H9 (cell line): ENCODE results near the gene FAM83E. TPM values are rescaled to one million over a fixed set of nuclear protein-coding genes. Genes with fewer than 3 reads are reported as not detected.
A peak's percentile ranks its signal among the peaks of the same experiment; 100 is the strongest.

Experiments
- DNase-seq: peaks from one replicate; pipeline ENCODE4 v3.0.0-alpha.2; 2017
- H2AFZ ChIP-seq: one replicate; pipeline ENCODE4 v1.6.1; 2013; ENCODE audit warnings: mild to moderate bottlenecking, low read length, control low read depth, moderate library complexity
- H2AK5ac ChIP-seq: 2 replicates; pipeline ENCODE4 v1.6.1; 2013; ENCODE audit warnings: low read length, control low read depth, mixed read lengths; ENCODE audit not compliant: insufficient read length
- H2BK120ac ChIP-seq: one replicate; pipeline ENCODE4 v1.6.1; 2013; ENCODE audit warnings: low read depth, mild to moderate bottlenecking, low read length, control low read depth, inconsistent platforms; ENCODE audit not compliant: poor library complexity, severe bottlenecking
- H2BK12ac ChIP-seq: 2 replicates; pipeline ENCODE4 v1.6.1; 2013; ENCODE audit warnings: low read length, control low read depth, mixed read lengths, low read depth; ENCODE audit not compliant: insufficient read length
- H2BK15ac ChIP-seq: 2 replicates; pipeline ENCODE4 v1.6.1; 2013; ENCODE audit warnings: low read depth, low read length, control low read depth
- H2BK20ac ChIP-seq: one replicate; pipeline ENCODE4 v1.6.1; 2013; ENCODE audit warnings: low read depth, mild to moderate bottlenecking, low read length, control low read depth, inconsistent platforms; ENCODE audit not compliant: poor library complexity, severe bottlenecking
- H2BK5ac ChIP-seq: 2 replicates; pipeline ENCODE4 v1.6.1; 2013; ENCODE audit warnings: low read length, control low read depth, mixed read lengths; ENCODE audit not compliant: insufficient read length
- H3K14ac ChIP-seq: 2 replicates; pipeline ENCODE4 v1.6.1; 2013; ENCODE audit warnings: low read length, control low read depth; ENCODE audit not compliant: insufficient read depth
- H3K18ac ChIP-seq: 2 replicates; pipeline ENCODE4 v1.6.1; 2013; ENCODE audit warnings: low read depth, mild to moderate bottlenecking, mixed read lengths, low read length, control low read depth; ENCODE audit not compliant: insufficient read length
- H3K23ac ChIP-seq: 2 replicates; pipeline ENCODE4 v1.6.1; 2013; ENCODE audit warnings: low read length, control low read depth, mixed read lengths, low read depth; ENCODE audit not compliant: insufficient read length
- H3K23me2 ChIP-seq: 2 replicates; pipeline ENCODE4 v1.6.1; 2013; ENCODE audit warnings: low read depth, mild to moderate bottlenecking, mixed read lengths, low read length, control low read depth; ENCODE audit not compliant: insufficient read length, poor library complexity, severe bottlenecking
- H3K27ac ChIP-seq: 2 replicates; pipeline ENCODE4 v1.5.1; 2013; ENCODE audit warnings: low read length, control low read depth, mixed read lengths, low read depth; ENCODE audit not compliant: insufficient read length
- H3K27me3 ChIP-seq: 2 replicates; pipeline ENCODE4 v1.6.1; 2013; ENCODE audit warnings: low read length, control low read depth, inconsistent platforms; ENCODE audit not compliant: insufficient read depth
- H3K4ac ChIP-seq: 2 replicates; pipeline ENCODE4 v1.6.1; 2013; ENCODE audit warnings: low read depth, mild to moderate bottlenecking, control low read depth, inconsistent platforms, low read length, moderate library complexity
- H3K4me1 ChIP-seq: 2 replicates; pipeline ENCODE4 v1.6.1; 2013; ENCODE audit warnings: low read length, control low read depth, inconsistent platforms; ENCODE audit not compliant: insufficient read depth
- H3K4me2 ChIP-seq: 2 replicates; pipeline ENCODE4 v1.6.1; 2013; ENCODE audit warnings: low read length, control low read depth, mixed read lengths; ENCODE audit not compliant: insufficient read length, insufficient read depth
- H3K56ac ChIP-seq: 2 replicates; pipeline ENCODE4 v1.6.1; 2013; ENCODE audit warnings: low read depth, mild to moderate bottlenecking, mixed read lengths, low read length, control low read depth; ENCODE audit not compliant: insufficient read length
- H3K79me1 ChIP-seq: 2 replicates; pipeline ENCODE4 v1.6.1; 2013; ENCODE audit warnings: low read depth, mild to moderate bottlenecking, moderate library complexity, low read length, control low read depth, inconsistent platforms; ENCODE audit not compliant: insufficient read depth, poor library complexity, severe bottlenecking
- H3K79me2 ChIP-seq: 2 replicates; pipeline ENCODE4 v1.6.1; 2013; ENCODE audit warnings: low read length, control low read depth, inconsistent platforms; ENCODE audit not compliant: insufficient read depth
- H3K9ac ChIP-seq: 2 replicates; pipeline ENCODE4 v1.6.1; 2013; ENCODE audit warnings: low read length, control low read depth, mixed read lengths; ENCODE audit not compliant: insufficient read length; ENCODE audit errors: extremely low read depth
- H3K9me3 ChIP-seq: one replicate; pipeline ENCODE4 v1.6.1; 2013; ENCODE audit warnings: low read depth, low read length, inconsistent platforms; ENCODE audit not compliant: control insufficient read depth
- H3T11ph ChIP-seq: one replicate; pipeline ENCODE4 v1.6.1; 2013; ENCODE audit warnings: mild to moderate bottlenecking, low read length, control low read depth, inconsistent platforms
- H4K20me1 ChIP-seq: one replicate; pipeline ENCODE4 v1.6.1; 2013; ENCODE audit not compliant: control insufficient read depth, insufficient read length, insufficient read depth
- H4K5ac ChIP-seq: 2 replicates; pipeline ENCODE4 v1.6.1; 2013; ENCODE audit warnings: low read depth, mild to moderate bottlenecking, mixed read lengths, low read length, control low read depth; ENCODE audit not compliant: insufficient read length
- H4K8ac ChIP-seq: replicated peaks from 2 replicates; pipeline ENCODE4 v1.6.1; 2013; ENCODE audit warnings: low read length, control low read depth, mixed read lengths, low read depth; ENCODE audit not compliant: insufficient read length
- H4K91ac ChIP-seq: 2 replicates; pipeline ENCODE4 v1.6.1; 2013; ENCODE audit warnings: low read depth, mild to moderate bottlenecking, moderate library complexity, mixed read lengths, low read length, control low read depth; ENCODE audit not compliant: insufficient read length
- H3K27ac Mint-ChIP-seq, 3 experiments: 2 replicates in 2 of 3; 3 replicates in 1 of 3; pipeline ENCODE4 v1.8.0; 2020 to 2021; ENCODE audit warnings: mixed read lengths in 3 of 3, mild to moderate bottlenecking in 1 of 3, moderate library complexity in 1 of 3
- H3K27me3 Mint-ChIP-seq: 2 replicates; pipeline ENCODE4 v1.8.0; 2021; ENCODE audit warnings: low read depth, mild to moderate bottlenecking, moderate library complexity, mixed read lengths
- H3K36me3 Mint-ChIP-seq, 3 experiments: 2 replicates in 2 of 3; 3 replicates in 1 of 3; pipeline ENCODE4 v1.8.0; 2020 to 2021; ENCODE audit warnings: low read depth in 3 of 3, mixed read lengths in 3 of 3; ENCODE audit not compliant: insufficient read depth in 1 of 3
- H3K4me1 Mint-ChIP-seq, 2 experiments: 2 replicates each; pipeline ENCODE4 v1.8.0; 2020; ENCODE audit warnings: mixed read lengths in 2 of 2
- H3K4me3 Mint-ChIP-seq, 2 experiments: 2 replicates in 1 of 2; 3 replicates in 1 of 2; pipeline ENCODE4 v1.8.0; 2020 to 2021; ENCODE audit warnings: mild to moderate bottlenecking in 2 of 2, mixed read lengths in 2 of 2, moderate library complexity in 1 of 2
- H3K9me3 Mint-ChIP-seq, 2 experiments: 2 replicates in 1 of 2; 3 replicates in 1 of 2; pipeline ENCODE4 v1.8.0; 2020; ENCODE audit warnings: mild to moderate bottlenecking in 2 of 2, mixed read lengths in 2 of 2, moderate library complexity in 1 of 2
- whole genome bisulfite sequencing: extraction: QIAGEN DNeasy Blood & Tissue Kit; methylation state at CpG from one replicate; pipeline ENCODE4 v1.1.7; 2013; ENCODE audit warnings: missing lambda C conversion rate, low lambda C conversion rate, mixed read lengths; ENCODE audit not compliant: insufficient read length; ENCODE audit errors: extremely low coverage; 5-methylcytosine and 5-hydroxymethylcytosine counted together
- total RNA-seq: library from RNA; stranded (reverse); gene quantifications from 2 replicates; pipeline ENCODE4 v1.2.1, GENCODE V29; 2021
- TF ChIP-seq, protein P1 (sequence below): fragments of 200-600 bp; sonication (generic); conservative IDR thresholded peaks from 3 replicates; pipeline ENCODE4 v1.8.0; 2021; ENCODE audit warnings: antibody characterized with exemption, mild to moderate bottlenecking

The FAM83E gene
- total RNA-seq, 1 experiment from 2014 or later: 9.2 TPM

DNA sequence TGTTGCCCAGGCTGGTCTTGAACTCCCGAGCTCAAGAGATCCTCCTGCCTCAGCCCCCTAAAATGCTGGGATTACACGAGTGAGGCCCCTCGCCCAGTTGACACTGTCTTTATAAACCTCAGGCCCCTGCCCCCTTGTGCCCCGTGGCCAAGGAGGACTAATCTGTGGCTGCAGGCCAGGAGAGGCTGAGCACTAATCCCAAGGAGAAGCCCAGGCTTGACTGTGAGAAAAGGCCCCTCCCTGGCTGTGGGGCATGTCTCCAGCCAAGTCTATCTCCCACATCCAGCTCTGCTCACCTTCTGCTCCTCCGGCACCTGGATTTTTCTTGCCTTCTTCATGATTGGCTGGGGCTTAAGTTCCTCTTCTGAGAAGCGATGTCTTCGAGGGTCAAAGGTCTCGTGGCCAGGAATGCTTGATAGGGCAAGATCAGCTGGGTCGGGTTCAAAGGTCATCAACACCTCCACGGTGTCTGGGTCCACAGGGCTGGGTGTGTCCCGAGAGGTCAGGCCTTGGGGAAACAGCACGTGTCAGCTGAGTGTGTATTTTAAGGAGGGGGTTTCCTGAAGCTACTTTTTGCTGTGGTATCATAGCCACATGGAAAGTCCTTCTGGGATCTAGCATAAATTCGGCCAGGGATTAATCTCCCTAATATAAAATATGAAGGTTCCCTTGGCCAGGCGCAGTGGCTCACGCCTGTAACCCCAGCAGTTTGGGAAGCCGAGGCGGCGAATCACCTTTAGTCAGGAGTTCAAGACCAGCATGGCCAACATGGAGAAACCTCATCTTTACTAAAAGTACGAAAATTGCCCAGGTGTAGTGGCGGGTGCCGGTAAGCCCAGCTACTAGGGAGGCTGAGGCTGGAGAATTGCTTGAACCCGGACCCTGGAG is 18.5 kb upstream of the FAM83E start:
- Histone ChIP-seq H4K20me1 (no peaks in the 10 kb centered on the region), H4K5ac (no peak overlapping the region), H3K27me3 (no peaks in the 10 kb centered on the region; the same call in 1 of the 2 replicates), H3K4me1 (peaks cover 7% of the 10 kb centered on the region; the same call in 1 of the 2 replicates), H3K56ac (no peak overlapping the region), H2BK12ac (no peak overlapping the region), H2BK120ac (no peak overlapping the region), H2BK20ac (no peak overlapping the region), H3K14ac (no peak overlapping the region), H3K4me2 (no peak overlapping the region), H3K27ac (no peak overlapping the region), H3K18ac (no peak overlapping the region), H3T11ph (no peak overlapping the region), H2AK5ac (no peak overlapping the region), H2AFZ (no peak overlapping the region), H3K9me3 (no peaks in the 10 kb centered on the region), H3K79me1 (no peaks in the 10 kb centered on the region), H3K23ac (no peak overlapping the region), H3K4ac (no peak overlapping the region), H4K91ac (no peak overlapping the region), H4K8ac (no peak overlapping the region), H2BK15ac (no peak overlapping the region), H3K9ac (no peak overlapping the region), H3K79me2 (no peaks in the 10 kb centered on the region), H3K23me2 (peaks cover 32% of the 10 kb centered on the region), H2BK5ac (no peak overlapping the region)
- peaks cover 3 to 20% (median 16%) of the 10 kb centered on the region in 3 experiments; a peak in 6 of 7 replicates for H3K36me3 Mint-ChIP-seq
- no peak for DNase-seq
- H3K27me3 Mint-ChIP-seq: peaks cover 4% of the 10 kb centered on the region
- peak overlapping the region in 1 of 2 experiments; percentile 63; a peak in 2 of 5 replicates for H3K4me3 Mint-ChIP-seq
- no peak overlapping the region for H3K27ac Mint-ChIP-seq
- H3K4me1 Mint-ChIP-seq: peaks cover 27 to 48% of the 10 kb centered on the region in 2 experiments
- no peaks in the 10 kb centered on the region for H3K9me3 Mint-ChIP-seq
- WGBS: no CpG with 5 or more reads among the region's 22 CpGs
- TF ChIP-seq, protein P1, sequence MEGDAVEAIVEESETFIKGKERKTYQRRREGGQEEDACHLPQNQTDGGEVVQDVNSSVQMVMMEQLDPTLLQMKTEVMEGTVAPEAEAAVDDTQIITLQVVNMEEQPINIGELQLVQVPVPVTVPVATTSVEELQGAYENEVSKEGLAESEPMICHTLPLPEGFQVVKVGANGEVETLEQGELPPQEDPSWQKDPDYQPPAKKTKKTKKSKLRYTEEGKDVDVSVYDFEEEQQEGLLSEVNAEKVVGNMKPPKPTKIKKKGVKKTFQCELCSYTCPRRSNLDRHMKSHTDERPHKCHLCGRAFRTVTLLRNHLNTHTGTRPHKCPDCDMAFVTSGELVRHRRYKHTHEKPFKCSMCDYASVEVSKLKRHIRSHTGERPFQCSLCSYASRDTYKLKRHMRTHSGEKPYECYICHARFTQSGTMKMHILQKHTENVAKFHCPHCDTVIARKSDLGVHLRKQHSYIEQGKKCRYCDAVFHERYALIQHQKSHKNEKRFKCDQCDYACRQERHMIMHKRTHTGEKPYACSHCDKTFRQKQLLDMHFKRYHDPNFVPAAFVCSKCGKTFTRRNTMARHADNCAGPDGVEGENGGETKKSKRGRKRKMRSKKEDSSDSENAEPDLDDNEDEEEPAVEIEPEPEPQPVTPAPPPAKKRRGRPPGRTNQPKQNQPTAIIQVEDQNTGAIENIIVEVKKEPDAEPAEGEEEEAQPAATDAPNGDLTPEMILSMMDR: no peak
